Spleen (tissue), 7 donors: Measurements from ENCODE around the gene CCDC89.

Source experiments
- CTCF ChIP-seq, 11 experiments: fragments of 200-600 bp in 7 of 11; fragments of 450-650 bp in 4 of 11; sonication (generic) in 4 of 11; IDR thresholded peaks in 8 of 11; conservative IDR thresholded peaks in 3 of 11; 1 replicate in 7 of 11; 2 replicates in 4 of 11; pipeline versions ENCODE4 v1.4.0 to v1.8.0; 2016 to 2021; ENCODE audit warnings: antibody characterized with exemption in 11 of 11, inconsistent platforms in 4 of 11, mild to moderate bottlenecking in 1 of 11
- POLR2A ChIP-seq, 3 donors: fragments of 450-650 bp; IDR thresholded peaks; one replicate each; pipeline ENCODE4 v1.5.1; 2017; ENCODE audit warnings: antibody characterized with exemption in 3 of 3, mild to moderate bottlenecking in 1 of 3
- POLR2AphosphoS5 ChIP-seq, 3 donors: sonication (generic); formaldehyde crosslinking; IDR thresholded peaks; one replicate each; pipeline ENCODE4 v1.5.1; 2017; ENCODE audit warnings: antibody characterized with exemption in 3 of 3
- donor health status: DM: no; HTN: no; CAD: no; lungs with moderate emphysema.
- donor health status: DM: no; HTN: no; CAD: no.
- donor health status: DM: no; HTN: no; CAD: no.

DNA sequence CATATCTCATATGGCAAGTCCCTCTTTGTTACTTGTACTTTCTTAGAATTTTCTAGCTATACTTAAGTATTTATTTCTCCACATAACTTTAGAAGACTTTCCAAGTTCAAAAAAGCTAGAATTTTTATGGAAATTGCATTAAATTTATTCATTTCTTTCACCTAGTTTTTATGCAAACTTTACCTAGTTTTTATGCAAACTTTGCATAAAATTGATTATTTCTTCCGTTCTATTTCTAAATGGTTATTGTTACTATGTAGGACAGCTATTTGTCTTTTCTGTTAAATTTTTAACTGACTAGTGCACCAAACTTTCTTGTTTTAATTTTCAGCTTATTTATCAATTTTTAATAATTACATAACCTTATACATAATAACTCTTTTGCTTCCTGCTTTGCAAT lies 17.8 kb downstream of the CCDC89 start:
- TF ChIP-seq POLR2A (IDR thresholded peaks at IDR 0.05) (no peak), CTCF (IDR thresholded peaks at IDR 0.05 in 8 of 11, conservative IDR thresholded peaks at IDR 0.05 in 3 of 11) (no peak), POLR2AphosphoS5 (IDR thresholded peaks at IDR 0.05) (no peak)
